ENCODE results near the gene IL7R. TPM values are rescaled to one million over a fixed set of nuclear protein-coding genes. Genes with fewer than 3 reads are reported as not detected.

The IL7R gene
- total RNA-seq, 2 experiments from 2014 or later = 4.6 to 62.2 TPM

DNA sequence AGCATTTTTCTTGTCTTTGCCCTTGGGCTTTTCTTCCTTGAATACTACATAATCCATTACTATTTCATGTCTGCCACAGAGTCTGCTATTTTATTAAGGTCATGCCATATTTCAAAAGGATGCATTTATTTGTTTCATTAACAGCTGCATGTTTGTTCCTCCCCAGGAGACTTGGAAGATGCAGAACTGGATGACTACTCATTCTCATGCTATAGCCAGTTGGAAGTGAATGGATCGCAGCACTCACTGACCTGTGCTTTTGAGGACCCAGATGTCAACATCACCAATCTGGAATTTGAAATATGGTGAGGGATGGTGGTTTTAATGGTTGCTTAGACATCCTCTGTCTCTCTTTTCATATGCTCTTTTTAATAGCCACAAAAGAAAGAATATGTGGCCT lies 4.0 kb downstream of the IL7R start:
- CTCF ChIA-PET (ENCODE audit: unreplicated experiment) = no interaction called here
- POLR2A ChIA-PET = interaction anchor here (0.6 to 8.2 kb wide), 2 partner anchors 20 to 450 kb away, joined by 3 to 52 read pairs; no protein-coding TSS in a partner anchor
- intact Hi-C loops (cut with micrococcal nuclease; ENCODE audit: unreplicated experiment) = no loop called here

DNA sequence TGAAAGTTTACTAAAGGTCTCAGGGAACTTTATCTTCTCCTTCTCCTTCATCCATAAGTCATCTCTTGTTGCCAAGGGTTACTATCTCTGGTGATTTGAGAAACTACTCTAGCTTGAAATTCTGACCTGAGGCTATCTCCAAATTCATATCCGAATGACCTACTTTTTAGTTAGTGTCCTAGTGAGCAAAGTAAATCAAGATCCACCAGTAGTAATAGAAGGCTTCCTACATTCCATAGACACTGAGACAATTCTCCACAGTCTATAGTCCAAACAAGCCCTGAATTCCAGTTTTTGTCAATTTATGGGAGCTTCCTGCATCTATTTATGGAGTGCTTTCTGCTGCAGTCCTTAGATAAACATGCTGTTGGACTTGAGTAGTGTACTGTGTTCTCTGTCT lies 5.0 kb downstream of the IL7R start:
- Histone ChIP-seq H3K9me2 (ENCODE audit: insufficient read depth, low read length) (no peaks in the 10 kb centered on the region), H3K27ac (ENCODE audit: low read depth, low read length, poor library complexity, severe bottlenecking) (no peak overlapping the region), H2AFZ (ENCODE audit: low read length) (no peak overlapping the region), H3K79me2 (ENCODE audit: insufficient read depth, low read depth, low read length) (peaks cover 56% of the 10 kb centered on the region), H3K9me3 (ENCODE audit: low read length) (peaks cover 14% of the 10 kb centered on the region), H3K4me3 (ENCODE audit: low read depth, low read length, poor library complexity, severe bottlenecking) (no peak overlapping the region), H3K36me3 (ENCODE audit: insufficient read depth, low read length) (peaks cover 80% of the 10 kb centered on the region), H4K20me1 (ENCODE audit: insufficient read depth, low read length) (no peaks in the 10 kb centered on the region), H3K4me2 (ENCODE audit: low read length) (no peak overlapping the region), H3K4me1 (ENCODE audit: insufficient read depth, low read length, poor library complexity, severe bottlenecking) (peaks cover 28% of the 10 kb centered on the region)
- TF ChIP-seq, protein P1, sequence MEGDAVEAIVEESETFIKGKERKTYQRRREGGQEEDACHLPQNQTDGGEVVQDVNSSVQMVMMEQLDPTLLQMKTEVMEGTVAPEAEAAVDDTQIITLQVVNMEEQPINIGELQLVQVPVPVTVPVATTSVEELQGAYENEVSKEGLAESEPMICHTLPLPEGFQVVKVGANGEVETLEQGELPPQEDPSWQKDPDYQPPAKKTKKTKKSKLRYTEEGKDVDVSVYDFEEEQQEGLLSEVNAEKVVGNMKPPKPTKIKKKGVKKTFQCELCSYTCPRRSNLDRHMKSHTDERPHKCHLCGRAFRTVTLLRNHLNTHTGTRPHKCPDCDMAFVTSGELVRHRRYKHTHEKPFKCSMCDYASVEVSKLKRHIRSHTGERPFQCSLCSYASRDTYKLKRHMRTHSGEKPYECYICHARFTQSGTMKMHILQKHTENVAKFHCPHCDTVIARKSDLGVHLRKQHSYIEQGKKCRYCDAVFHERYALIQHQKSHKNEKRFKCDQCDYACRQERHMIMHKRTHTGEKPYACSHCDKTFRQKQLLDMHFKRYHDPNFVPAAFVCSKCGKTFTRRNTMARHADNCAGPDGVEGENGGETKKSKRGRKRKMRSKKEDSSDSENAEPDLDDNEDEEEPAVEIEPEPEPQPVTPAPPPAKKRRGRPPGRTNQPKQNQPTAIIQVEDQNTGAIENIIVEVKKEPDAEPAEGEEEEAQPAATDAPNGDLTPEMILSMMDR (conservative IDR thresholded peaks at IDR 0.05; ENCODE audit: low read length) = no peak
- TF ChIP-seq EZH2phosphoT487 (IDR thresholded peaks at IDR 0.05; ENCODE audit: borderline replicate concordance, low read depth, low read length) = no peak
- intact Hi-C loops (cut with micrococcal nuclease; ENCODE audit: unreplicated experiment) = no loop called here
- no TSS peak for BruUV-seq (replicated peaks)
- DNase-seq (ENCODE audit: low spot score) = no peak
- ChIA-PET POLR2A (interaction anchor here (0.7 to 1.8 kb wide), 2 partner anchors 9 to 19 kb away, joined by 3 to 6 read pairs; no protein-coding TSS in a partner anchor), CTCF (ENCODE audit: unreplicated experiment) (no interaction called here)

More for the DNA sequence above, 4.0 kb downstream of the IL7R start:
- BruUV-seq (replicated peaks) = no TSS peak
- Histone ChIP-seq H3K4me1 (ENCODE audit: insufficient read depth, low read length, poor library complexity, severe bottlenecking) (peaks cover 39% of the 10 kb centered on the region), H3K9me3 (ENCODE audit: low read length) (peaks cover 14% of the 10 kb centered on the region), H3K4me3 (ENCODE audit: low read depth, low read length, poor library complexity, severe bottlenecking) (no peak overlapping the region), H3K79me2 (ENCODE audit: insufficient read depth, low read depth, low read length) (peaks cover 58% of the 10 kb centered on the region), H3K4me2 (ENCODE audit: low read length) (peak overlapping the region; percentile 91), H3K27ac (ENCODE audit: low read depth, low read length, poor library complexity, severe bottlenecking) (no peak overlapping the region), H3K9me2 (ENCODE audit: insufficient read depth, low read length) (no peaks in the 10 kb centered on the region), H2AFZ (ENCODE audit: low read length) (no peak overlapping the region), H3K36me3 (ENCODE audit: insufficient read depth, low read length) (peaks cover 70% of the 10 kb centered on the region), H4K20me1 (ENCODE audit: insufficient read depth, low read length) (no peaks in the 10 kb centered on the region)
- TF ChIP-seq, protein P1 (conservative IDR thresholded peaks at IDR 0.05; ENCODE audit: low read length) = no peak
- TF ChIP-seq EZH2phosphoT487 (IDR thresholded peaks at IDR 0.05; ENCODE audit: borderline replicate concordance, low read depth, low read length) = no peak
- no peak for DNase-seq (ENCODE audit: low spot score)

DNA sequence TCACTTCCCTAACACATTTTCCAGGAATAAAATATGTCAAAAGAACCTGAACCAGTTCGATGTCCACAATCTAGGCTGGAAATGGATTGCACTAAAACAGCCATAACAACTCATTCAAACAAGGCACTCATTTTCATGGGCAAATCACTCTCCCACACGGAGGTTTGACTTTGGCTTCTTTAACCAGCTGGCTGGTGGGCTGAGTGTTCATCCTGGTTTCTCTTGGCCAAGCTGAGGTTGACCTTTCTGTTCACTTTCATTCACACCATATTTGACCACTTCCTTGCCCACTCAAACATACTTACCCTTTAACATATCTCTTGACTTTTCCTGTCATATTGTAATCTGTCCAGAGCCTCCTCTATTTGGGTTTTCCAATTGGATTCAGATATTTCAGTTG lies 5.4 kb downstream of the IL7R start:
- ChIA-PET CTCF (ENCODE audit: unreplicated experiment) (no interaction called here), POLR2A (interaction anchor here (0.7 to 1.8 kb wide), 4 partner anchors 10 to 28 kb away, joined by 3 to 6 read pairs (median 4); no protein-coding TSS in a partner anchor)
- Histone ChIP-seq H3K9me3 (ENCODE audit: low read length) (peaks cover 14% of the 10 kb centered on the region), H3K4me1 (ENCODE audit: insufficient read depth, low read length, poor library complexity, severe bottlenecking) (peaks cover 27% of the 10 kb centered on the region), H3K4me2 (ENCODE audit: low read length) (no peak overlapping the region), H4K20me1 (ENCODE audit: insufficient read depth, low read length) (no peaks in the 10 kb centered on the region), H3K27ac (ENCODE audit: low read depth, low read length, poor library complexity, severe bottlenecking) (no peak overlapping the region), H3K79me2 (ENCODE audit: insufficient read depth, low read depth, low read length) (peaks cover 53% of the 10 kb centered on the region), H3K36me3 (ENCODE audit: insufficient read depth, low read length) (peaks cover 84% of the 10 kb centered on the region), H3K9me2 (ENCODE audit: insufficient read depth, low read length) (no peaks in the 10 kb centered on the region), H3K4me3 (ENCODE audit: low read depth, low read length, poor library complexity, severe bottlenecking) (no peak overlapping the region), H2AFZ (ENCODE audit: low read length) (no peak overlapping the region)
- TF ChIP-seq, protein P1 (conservative IDR thresholded peaks at IDR 0.05; ENCODE audit: low read length) = no peak
- TF ChIP-seq EZH2phosphoT487 (IDR thresholded peaks at IDR 0.05; ENCODE audit: borderline replicate concordance, low read depth, low read length) = no peak
- intact Hi-C loops (cut with micrococcal nuclease; ENCODE audit: unreplicated experiment) = no loop called here
- DNase-seq (ENCODE audit: low spot score) = no peak
- BruUV-seq (replicated peaks) = no TSS peak
